HFF-Myc (cell line): ENCODE measurements around the gene RPL3.

ENCODE experiments used
- DNase-seq: peaks from one replicate; pipeline ENCODE4 v3.0.0-alpha.2; 2011; ENCODE audit warnings: low read depth; ENCODE audit errors: extremely low read depth
- H3K4me3 ChIP-seq: replicated peaks from 2 replicates; pipeline ENCODE4 v1.5.1; 2011; ENCODE audit warnings: low read depth, mild to moderate bottlenecking, control low read depth, low read length
- CTCF ChIP-seq: IDR thresholded peaks from 2 replicates; pipeline ENCODE4 v1.5.1; 2012; ENCODE audit warnings: mild to moderate bottlenecking, low read depth, low read length, control low read depth; ENCODE audit errors: missing control alignments

The RPL3 gene

GRCh38 chr22:39319284-39320022, at the start of gene RPL3:
TSS of gene RPL3 (minus strand) at chr22:39319623. CDS start at chr22:39319597, 26 bp downstream.
- peak; percentile 96 for DNase-seq
- TF ChIP-seq CTCF, result no peak
- peak within 1 kb of the TSS; percentile 98 for H3K4me3 ChIP-seq

GRCh38 chr22:39369186-39369585, 49.8 kb upstream of the RPL3 start:
- DNase-seq, result no peak
- no peak overlapping the region for H3K4me3 ChIP-seq
- no peak for TF ChIP-seq CTCF

GRCh38 chr22:39368461-39368911, 49.1 kb upstream of the RPL3 start:
- no peak for DNase-seq
- TF ChIP-seq CTCF, result no peak
- H3K4me3 ChIP-seq, result no peak overlapping the region

GRCh38 chr22:39367035-39367434, 47.6 kb upstream of the RPL3 start:
- no peak for TF ChIP-seq CTCF
- DNase-seq, result no peak
- H3K4me3 ChIP-seq, result no peak overlapping the region

- no peak for TF ChIP-seq CTCF
- no peak overlapping the region for H3K4me3 ChIP-seq
- no peak for DNase-seq
Observed at GRCh38 chr22:39365492-39365780, 46.0 kb upstream of the RPL3 start.

GRCh38 chr22:39364714-39365491, 45.5 kb upstream of the RPL3 start:
- TF ChIP-seq CTCF, result peak; percentile 25
- H3K4me3 ChIP-seq, result no peak overlapping the region
- no peak for DNase-seq
